ENCODE data around the gene NPLOC4. TPM values are rescaled to one million over a fixed set of nuclear protein-coding genes. Genes with fewer than 3 reads are reported as not detected.
A peak's percentile ranks its signal among the peaks of the same experiment; 100 is the strongest.

The NPLOC4 gene
- total and polyA plus RNA-seq, 2 donors (not counting 1 experiment from before 2014, with no cell fraction given) = 51.0 to 62.5 TPM

DNA sequence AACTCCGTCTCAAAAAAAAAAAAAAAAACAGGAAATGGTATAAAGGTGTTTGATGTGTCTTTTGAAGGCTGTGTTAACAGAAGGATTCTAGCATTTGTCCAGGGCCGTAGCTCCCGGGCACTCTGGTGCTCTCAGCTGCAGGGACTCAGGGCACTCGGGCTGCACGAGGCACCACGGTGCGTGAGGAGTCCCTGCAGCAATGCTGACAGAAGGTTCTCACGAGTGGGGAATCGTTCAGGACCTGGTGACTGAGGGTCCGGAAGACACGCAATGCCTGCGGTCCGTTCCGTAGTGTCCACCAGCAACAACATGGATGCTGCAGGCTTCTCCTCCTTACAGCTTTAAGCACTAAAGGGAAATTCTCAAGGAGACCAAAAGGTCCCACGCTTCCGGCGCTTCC, 72.1 kb downstream of the NPLOC4 start:
- Histone ChIP-seq H2AFZ (ENCODE audit: low read length) (no peak overlapping the region), H3K79me2 (ENCODE audit: control insufficient read depth, insufficient read depth, low read length) (peaks cover 2% of the 10 kb centered on the region), H3K36me3 (ENCODE audit: control insufficient read depth, insufficient read depth, low read length) (peaks cover 18% of the 10 kb centered on the region), H3K9me3 (ENCODE audit: control insufficient read depth, insufficient read depth, low read depth, low read length) (no peaks in the 10 kb centered on the region), H3K27ac (ENCODE audit: insufficient read depth, low read length) (peak overlapping the region; percentile 16), H4K20me1 (ENCODE audit: control insufficient read depth, extremely low read depth, insufficient read depth, low read length) (no peaks in the 10 kb centered on the region), H3K27me3 (ENCODE audit: control insufficient read depth, insufficient read depth, low read length) (no peaks in the 10 kb centered on the region), H3K4me2 (ENCODE audit: extremely low read depth, insufficient read depth, low read length) (no peak overlapping the region), H3K4me1 (ENCODE audit: control insufficient read depth, extremely low read depth, insufficient read depth, low read length) (peaks cover 35% of the 10 kb centered on the region), H3K9ac (ENCODE audit: insufficient read depth, low read length) (no peak overlapping the region), H3K4me3 (replicated peaks in 1 of 4; ENCODE audit: control extremely low read depth in 1 of 4, insufficient read depth in 1 of 4, low read depth in 3 of 4, low read length in 4 of 4) (no peak overlapping the region)
- no peak for DNase-seq (ENCODE audit: low read depth in 2 of 2)
- TF ChIP-seq, protein P1, sequence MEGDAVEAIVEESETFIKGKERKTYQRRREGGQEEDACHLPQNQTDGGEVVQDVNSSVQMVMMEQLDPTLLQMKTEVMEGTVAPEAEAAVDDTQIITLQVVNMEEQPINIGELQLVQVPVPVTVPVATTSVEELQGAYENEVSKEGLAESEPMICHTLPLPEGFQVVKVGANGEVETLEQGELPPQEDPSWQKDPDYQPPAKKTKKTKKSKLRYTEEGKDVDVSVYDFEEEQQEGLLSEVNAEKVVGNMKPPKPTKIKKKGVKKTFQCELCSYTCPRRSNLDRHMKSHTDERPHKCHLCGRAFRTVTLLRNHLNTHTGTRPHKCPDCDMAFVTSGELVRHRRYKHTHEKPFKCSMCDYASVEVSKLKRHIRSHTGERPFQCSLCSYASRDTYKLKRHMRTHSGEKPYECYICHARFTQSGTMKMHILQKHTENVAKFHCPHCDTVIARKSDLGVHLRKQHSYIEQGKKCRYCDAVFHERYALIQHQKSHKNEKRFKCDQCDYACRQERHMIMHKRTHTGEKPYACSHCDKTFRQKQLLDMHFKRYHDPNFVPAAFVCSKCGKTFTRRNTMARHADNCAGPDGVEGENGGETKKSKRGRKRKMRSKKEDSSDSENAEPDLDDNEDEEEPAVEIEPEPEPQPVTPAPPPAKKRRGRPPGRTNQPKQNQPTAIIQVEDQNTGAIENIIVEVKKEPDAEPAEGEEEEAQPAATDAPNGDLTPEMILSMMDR (conservative IDR thresholded peaks at IDR 0.05 in 1 of 2, IDR thresholded peaks at IDR 0.05 in 1 of 2; ENCODE audit: low read depth in 1 of 2, low read length in 2 of 2) = no peak
- TF ChIP-seq EZH2 (IDR thresholded peaks at IDR 0.05; ENCODE audit: low read length, missing control alignments) = no peak

DNA sequence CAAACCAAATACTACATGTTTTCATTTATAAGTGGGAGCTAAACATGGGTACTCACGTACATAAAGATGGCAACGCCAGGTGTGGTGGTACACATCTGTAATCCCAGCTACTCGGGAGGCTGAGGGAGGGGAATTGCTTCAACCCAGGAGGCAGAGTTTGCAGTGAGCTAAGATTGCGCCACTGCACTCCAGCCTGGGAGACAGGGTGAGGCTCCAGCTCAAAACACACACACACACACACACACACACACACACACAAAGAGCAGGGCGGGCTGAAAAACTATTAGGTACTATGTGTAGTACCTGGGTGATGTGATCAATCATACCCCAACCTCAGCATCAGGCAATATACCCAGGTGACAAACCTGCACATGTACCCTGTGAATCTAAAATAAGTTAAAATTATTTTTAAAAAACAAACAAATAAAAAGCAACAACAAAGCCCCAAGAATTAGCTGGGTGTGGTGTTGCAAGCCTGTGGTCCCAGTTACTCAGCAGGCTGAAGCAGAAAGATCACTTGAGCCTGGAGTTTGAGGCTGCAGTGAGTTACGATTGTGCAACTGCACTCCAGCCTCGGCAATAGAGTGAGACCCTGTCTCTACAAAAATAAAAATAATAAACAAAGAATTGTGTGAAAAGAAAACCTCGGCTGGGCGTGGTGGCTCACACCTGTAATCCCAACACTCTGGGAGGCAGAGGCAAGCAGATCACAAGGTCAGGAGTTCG, 72.9 kb downstream of the NPLOC4 start:
- Histone ChIP-seq H3K4me1 (ENCODE audit: control insufficient read depth, extremely low read depth, insufficient read depth, low read length) (peaks cover 35% of the 10 kb centered on the region), H3K9ac (ENCODE audit: insufficient read depth, low read length) (no peak overlapping the region), H2AFZ (ENCODE audit: low read length) (no peak overlapping the region), H3K4me3 (replicated peaks in 1 of 4; ENCODE audit: control extremely low read depth in 1 of 4, insufficient read depth in 1 of 4, low read depth in 3 of 4, low read length in 4 of 4) (no peak overlapping the region), H3K4me2 (ENCODE audit: extremely low read depth, insufficient read depth, low read length) (no peak overlapping the region), H3K36me3 (ENCODE audit: control insufficient read depth, insufficient read depth, low read length) (peaks cover 15% of the 10 kb centered on the region), H3K27ac (ENCODE audit: insufficient read depth, low read length) (peak overlapping the region; percentile 4), H3K9me3 (ENCODE audit: control insufficient read depth, insufficient read depth, low read depth, low read length) (no peaks in the 10 kb centered on the region), H3K79me2 (ENCODE audit: control insufficient read depth, insufficient read depth, low read length) (peaks cover 2% of the 10 kb centered on the region), H4K20me1 (ENCODE audit: control insufficient read depth, extremely low read depth, insufficient read depth, low read length) (no peaks in the 10 kb centered on the region), H3K27me3 (ENCODE audit: control insufficient read depth, insufficient read depth, low read length) (no peaks in the 10 kb centered on the region)
- peak; percentile 59 to 87 for DNase-seq (ENCODE audit: low read depth in 2 of 2)
- TF ChIP-seq, protein P1 (conservative IDR thresholded peaks at IDR 0.05 in 1 of 2, IDR thresholded peaks at IDR 0.05 in 1 of 2; ENCODE audit: low read depth in 1 of 2, low read length in 2 of 2) = no peak
- TF ChIP-seq EZH2 (IDR thresholded peaks at IDR 0.05; ENCODE audit: low read length, missing control alignments) = no peak

DNA sequence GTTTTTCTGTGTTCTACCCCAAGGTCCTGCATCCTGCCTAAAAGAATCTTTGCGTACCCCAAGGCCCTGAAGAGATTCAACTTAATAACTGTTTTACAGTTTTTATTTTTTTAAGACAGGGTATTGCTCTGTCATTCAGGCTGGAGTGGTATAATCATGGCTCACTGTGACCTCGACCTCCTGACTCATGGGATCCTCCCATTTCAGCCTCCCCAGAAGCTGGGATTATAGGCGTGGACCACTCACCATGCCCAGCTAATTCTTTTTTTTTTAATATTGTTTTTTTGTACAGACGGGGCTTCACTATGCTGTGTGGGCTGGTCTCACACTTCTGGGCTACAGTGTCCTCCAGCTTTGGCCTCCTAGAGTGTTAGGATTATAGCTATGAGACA, 75.4 kb downstream of the NPLOC4 start:
- Histone ChIP-seq H3K9ac (ENCODE audit: insufficient read depth, low read length) (no peak overlapping the region), H3K4me1 (ENCODE audit: control insufficient read depth, extremely low read depth, insufficient read depth, low read length) (peaks cover 26% of the 10 kb centered on the region), H3K4me3 (replicated peaks in 1 of 4; ENCODE audit: control extremely low read depth in 1 of 4, insufficient read depth in 1 of 4, low read depth in 3 of 4, low read length in 4 of 4) (no peak overlapping the region), H3K27ac (ENCODE audit: insufficient read depth, low read length) (peak overlapping the region; percentile 71), H4K20me1 (ENCODE audit: control insufficient read depth, extremely low read depth, insufficient read depth, low read length) (no peaks in the 10 kb centered on the region), H3K79me2 (ENCODE audit: control insufficient read depth, insufficient read depth, low read length) (peaks cover 2% of the 10 kb centered on the region), H3K4me2 (ENCODE audit: extremely low read depth, insufficient read depth, low read length) (no peak overlapping the region), H3K36me3 (ENCODE audit: control insufficient read depth, insufficient read depth, low read length) (peaks cover 33% of the 10 kb centered on the region), H3K9me3 (ENCODE audit: control insufficient read depth, insufficient read depth, low read depth, low read length) (no peaks in the 10 kb centered on the region), H2AFZ (ENCODE audit: low read length) (no peak overlapping the region), H3K27me3 (ENCODE audit: control insufficient read depth, insufficient read depth, low read length) (no peaks in the 10 kb centered on the region)
- peak; percentile 59 to 67 for DNase-seq (ENCODE audit: low read depth in 2 of 2)
- TF ChIP-seq, protein P1 (conservative IDR thresholded peaks at IDR 0.05 in 1 of 2, IDR thresholded peaks at IDR 0.05 in 1 of 2; ENCODE audit: low read depth in 1 of 2, low read length in 2 of 2) = no peak

Data from fibroblast of lung (primary cell).